Activated CD4-positive, alpha-beta T cell treated with anti-CD3 and anti-CD28 coated beads for 4 hours (primary cell): ENCODE results near the gene C1QTNF4.
"Not testable (repeated sequence)": the region's sequence is repeated elsewhere in the genome, so short reads cannot be mapped to it uniquely, and the experiment has no call there.

Experiments
- DNase-seq, 2 donors: peaks; one replicate each; pipeline ENCODE4 v3.0.0-alpha.2; 2020

The C1QTNF4 gene

DNA sequence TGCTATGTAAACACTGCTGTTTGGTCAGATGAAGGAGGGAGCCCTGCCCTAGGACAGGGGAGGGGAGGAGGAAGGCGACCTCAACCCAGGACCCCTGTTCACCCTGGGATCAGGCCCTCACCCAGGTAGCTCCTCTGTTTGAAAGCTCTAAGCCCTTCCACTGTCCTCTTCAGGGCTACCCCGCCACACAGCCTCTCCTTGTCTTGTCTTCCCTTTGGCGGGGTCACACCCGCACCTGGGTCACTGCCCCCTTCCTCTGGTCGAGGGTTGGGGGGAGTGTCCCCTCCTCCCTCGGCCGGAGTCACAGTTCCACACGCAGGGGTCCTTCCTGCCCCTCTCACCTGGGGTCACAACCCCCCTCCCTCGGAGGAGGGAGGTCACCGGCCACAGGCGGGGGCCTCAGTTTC lies 29.3 kb downstream of the C1QTNF4 start:
- DNase-seq: no peak

- DNase-seq: not testable (repeated sequence)
These were observed 29.8 kb downstream of the C1QTNF4 start for GRCh38 chr11:47564366-47564765.

- DNase-seq: not testable (repeated sequence)
These were observed 31.8 kb downstream of the C1QTNF4 start for GRCh38 chr11:47562393-47562792.

- no peak for DNase-seq
These were observed 33.8 kb downstream of the C1QTNF4 start for GRCh38 chr11:47560426-47560825.

DNA sequence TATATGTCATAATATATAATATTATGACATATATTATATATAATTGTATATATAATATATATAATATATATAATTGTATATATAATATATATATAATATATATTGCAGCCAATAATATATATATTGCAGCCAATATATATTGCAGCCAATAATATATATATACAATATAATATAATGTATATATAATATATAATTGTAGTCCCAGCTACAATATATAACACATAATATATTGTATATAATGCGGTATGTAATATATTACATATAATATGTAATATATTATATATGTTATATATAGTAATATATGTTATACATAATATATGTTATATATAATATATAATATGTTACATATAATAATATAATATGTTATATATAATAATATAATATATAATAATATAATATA lies 35.5 kb downstream of the C1QTNF4 start:
- DNase-seq: no peak

DNA sequence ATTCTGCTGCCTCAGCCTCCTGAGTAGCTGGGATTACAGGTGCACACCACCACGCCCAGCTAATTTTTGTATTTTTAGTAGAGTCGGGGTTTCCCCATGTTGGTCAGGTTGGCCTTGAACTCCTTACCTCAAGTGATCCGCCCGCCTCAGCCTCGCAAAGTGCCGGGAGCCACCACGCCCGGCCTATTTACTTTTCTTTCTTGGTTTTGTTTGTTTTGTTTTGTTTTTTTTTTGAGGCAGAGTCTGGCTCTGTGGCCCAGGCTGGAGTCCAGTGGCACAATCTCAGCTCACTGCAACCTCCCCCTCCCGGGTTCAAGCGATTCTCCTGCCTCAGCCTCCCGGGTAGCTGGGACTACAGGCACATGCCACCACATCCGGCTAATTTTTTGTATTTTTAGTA lies 37.2 kb downstream of the C1QTNF4 start:
- DNase-seq: not testable (repeated sequence)

- no peak for DNase-seq
These were observed 40.8 kb downstream of the C1QTNF4 start for GRCh38 chr11:47553406-47553743.

- peak; percentile 89 to 90 for DNase-seq
These were observed 41.4 kb downstream of the C1QTNF4 start, which contains the start of gene CELF1 for GRCh38 chr11:47552566-47553405. TSS of gene CELF1 (minus strand) at chr11:47553132. CDS start at chr11:47499523, 53,609 bp downstream.

DNA sequence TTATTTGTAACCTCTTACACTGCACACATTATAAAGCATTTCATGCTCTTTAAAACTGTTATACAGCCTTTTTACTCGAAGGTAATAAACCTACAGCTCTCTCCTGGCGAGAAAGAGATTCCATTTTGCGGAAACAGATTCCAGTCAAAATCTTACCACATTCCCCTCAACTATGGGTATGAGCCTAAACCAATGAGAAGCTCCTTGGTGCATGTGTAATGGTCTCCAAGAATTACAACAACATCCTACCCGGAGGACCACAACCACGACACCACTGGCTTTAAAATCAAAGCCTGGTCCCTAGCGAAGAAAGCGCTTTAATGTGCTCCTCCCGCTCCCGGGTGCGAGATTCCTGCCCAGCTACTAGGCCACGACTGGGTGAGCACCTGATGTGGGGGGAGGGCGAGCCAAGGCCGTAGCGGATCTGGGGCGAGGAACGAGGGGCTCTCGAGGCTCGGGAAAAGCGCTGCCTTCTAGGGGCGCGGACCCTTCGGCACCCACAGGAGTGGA lies 42.1 kb downstream of the C1QTNF4 start:
- peak in 1 of 2 donors; percentile 24 for DNase-seq

DNA sequence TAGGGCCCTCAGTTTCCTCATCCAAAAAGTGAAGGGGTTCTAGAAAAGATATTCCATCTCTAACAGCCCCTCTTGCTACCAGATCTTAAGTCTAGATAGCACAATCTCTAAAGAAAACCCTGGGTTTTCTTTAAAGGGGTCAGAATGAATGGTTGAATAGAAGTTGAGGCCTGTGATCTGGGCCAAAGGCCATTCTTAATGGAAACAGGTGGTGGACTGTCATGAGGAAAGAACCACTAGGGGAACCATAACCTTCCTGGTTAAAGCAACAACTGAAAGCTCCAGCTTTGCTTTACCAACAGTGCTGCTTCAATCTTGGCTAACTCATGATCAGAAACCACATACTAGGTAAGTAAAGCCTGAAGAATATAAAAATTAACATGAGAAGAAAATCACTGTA lies 43.1 kb downstream of the C1QTNF4 start:
- no peak for DNase-seq

DNA sequence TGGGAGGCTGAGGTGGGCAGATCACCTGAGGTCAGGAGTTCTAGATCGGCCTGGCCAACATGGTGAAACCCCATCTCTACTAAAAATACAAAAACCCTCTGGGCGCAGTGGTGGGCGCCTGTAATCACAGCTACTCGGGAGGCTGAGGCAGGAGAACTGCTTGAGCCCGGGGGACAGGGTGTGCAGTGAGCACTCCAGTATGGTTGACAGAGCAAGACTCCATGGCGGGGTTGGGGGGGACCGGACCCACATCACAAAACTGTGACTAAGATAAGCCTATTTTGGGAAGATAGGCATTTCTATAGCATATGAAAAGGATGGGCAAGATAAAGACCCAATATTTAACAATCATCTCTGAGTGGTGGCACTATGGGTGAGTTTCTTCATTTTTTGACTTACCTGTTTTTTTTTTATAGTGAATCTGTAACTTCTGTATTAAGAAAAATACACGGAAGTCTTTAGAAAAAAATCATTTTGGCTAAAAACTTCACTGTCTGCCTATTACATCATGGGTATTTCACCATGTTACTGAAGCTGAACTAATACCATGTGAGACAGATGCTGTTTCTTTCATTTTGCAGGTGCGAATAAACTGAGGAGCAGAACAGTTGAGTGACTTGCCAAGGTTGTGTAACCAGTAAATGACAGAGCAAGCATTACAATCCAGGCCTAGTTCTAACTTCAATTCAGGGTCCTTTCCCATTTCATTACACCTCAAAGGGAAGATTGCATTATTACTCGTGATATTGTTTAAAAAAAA lies 43.7 kb downstream of the C1QTNF4 start:
- no peak for DNase-seq

GRCh38 chr11:47546274-47546673 lies 47.9 kb downstream of the C1QTNF4 start:
- DNase-seq: not testable (repeated sequence)

GRCh38 chr11:47545298-47545697 lies 48.9 kb downstream of the C1QTNF4 start:
- no peak for DNase-seq

GRCh38 chr11:47541070-47541469 lies 53.1 kb downstream of the C1QTNF4 start:
- no peak for DNase-seq

GRCh38 chr11:47539681-47540039 lies 54.6 kb downstream of the C1QTNF4 start:
- DNase-seq: no peak
